ENCODE measurements around the gene KIRREL3.

- TF ChIP-seq YY1 (IDR thresholded peaks at IDR 0.05; ENCODE audit: insufficient read depth, insufficient read length) = no peak
- TF ChIP-seq ZNF274 (IDR thresholded peaks at IDR 0.05; ENCODE audit: low read depth, low read length) = no peak
These were observed 189.8 kb downstream of the KIRREL3 start for GRCh38 chr11:126810776-126811175.

Measured in NT2/D1 (cell line).